GM19023 (cell line): ENCODE data around the gene INAFM2.

Experiments used
- ATAC-seq: cut with Tn5 transposase; IDR thresholded peaks from one replicate; pipeline ENCODE4 v1.9.1; 2021; ENCODE audit warnings: mild to moderate bottlenecking, moderate library complexity; ENCODE audit not compliant: unreplicated experiment

Gene INAFM2

GRCh38 chr15:40357723-40358470 lies 34.4 kb downstream of the INAFM2 start, which contains the start of gene DISP2:
DISP2 (plus strand) TSS chr15:40358219; CDS start chr15:40358322, 103 bp downstream.
- ATAC-seq = peak; percentile 86

- ATAC-seq = peak; percentile 9
Measured at GRCh38 chr15:40358471-40359353, 35.2 kb downstream of the INAFM2 start.

GRCh38 chr15:40360015-40360414 lies 36.5 kb downstream of the INAFM2 start:
- no peak for ATAC-seq

- no peak for ATAC-seq
Measured at GRCh38 chr15:40361640-40362039, 38.1 kb downstream of the INAFM2 start.

GRCh38 chr15:40363611-40364010 lies 40.1 kb downstream of the INAFM2 start:
- no peak for ATAC-seq

GRCh38 chr15:40364251-40364650 lies 40.8 kb downstream of the INAFM2 start:
- ATAC-seq = no peak

- no peak for ATAC-seq
Measured at GRCh38 chr15:40365016-40365415, 41.5 kb downstream of the INAFM2 start.

GRCh38 chr15:40365624-40366456 lies 42.3 kb downstream of the INAFM2 start:
- no peak for ATAC-seq

- ATAC-seq = no peak
Measured at GRCh38 chr15:40366457-40367370, 43.2 kb downstream of the INAFM2 start.

GRCh38 chr15:40367371-40367685 lies 43.8 kb downstream of the INAFM2 start:
- ATAC-seq = no peak

GRCh38 chr15:40367686-40368611 lies 44.5 kb downstream of the INAFM2 start:
- peak; percentile 72 for ATAC-seq

GRCh38 chr15:40368719-40369473 lies 45.4 kb downstream of the INAFM2 start:
- ATAC-seq = no peak

GRCh38 chr15:40369474-40369869 lies 46.0 kb downstream of the INAFM2 start:
- no peak for ATAC-seq

GRCh38 chr15:40369971-40370370 lies 46.5 kb downstream of the INAFM2 start:
- no peak for ATAC-seq

- no peak for ATAC-seq
Measured at GRCh38 chr15:40372981-40373380, 49.5 kb downstream of the INAFM2 start.
